Measurements from ENCODE around the gene ARID1A.

Gene ARID1A

GRCh38 chr1:26744075-26744959 is 48.5 kb downstream of the ARID1A start:
- Histone ChIP-seq H3K4me3 (no peak overlapping the region), H3K9me3 (no peaks in the 10 kb centered on the region), H3K4me1 (no peaks in the 10 kb centered on the region), H3K36me3 (replicated peaks) (peaks cover 87% of the 10 kb centered on the region), H3K27me3 (ENCODE audit: low read depth) (no peaks in the 10 kb centered on the region)
- DNase-seq (ENCODE audit: low spot score in 2 of 2): no peak
- in situ Hi-C loops (cut with MboI; ENCODE audit: low sequenced_read_pairs): no loop called here

GRCh38 chr1:26745191-26745590 is 49.4 kb downstream of the ARID1A start:
- no peaks in the 10 kb centered on the region for H3K27me3 ChIP-seq (ENCODE audit: low read depth)
- in situ Hi-C loops (cut with MboI; ENCODE audit: low sequenced_read_pairs): no loop called here
- DNase-seq (ENCODE audit: low spot score in 2 of 2): no peak
- no peaks in the 10 kb centered on the region for H3K4me1 ChIP-seq
- H3K4me3 ChIP-seq: no peak overlapping the region
- no peaks in the 10 kb centered on the region for H3K9me3 ChIP-seq
- peaks cover 87% of the 10 kb centered on the region for H3K36me3 ChIP-seq (replicated peaks)

- in situ Hi-C loops (cut with MboI; ENCODE audit: low sequenced_read_pairs): no loop called here
- peaks cover 83% of the 10 kb centered on the region for H3K36me3 ChIP-seq (replicated peaks)
- no peak overlapping the region for H3K4me3 ChIP-seq
- no peaks in the 10 kb centered on the region for H3K4me1 ChIP-seq
- no peaks in the 10 kb centered on the region for H3K9me3 ChIP-seq
- no peak for DNase-seq (ENCODE audit: low spot score in 2 of 2)
- no peaks in the 10 kb centered on the region for H3K27me3 ChIP-seq (ENCODE audit: low read depth)
Observed at GRCh38 chr1:26747048-26747447, 51.2 kb downstream of the ARID1A start.

GRCh38 chr1:26748351-26748750 is 52.5 kb downstream of the ARID1A start:
- Histone ChIP-seq H3K36me3 (replicated peaks) (peaks cover 85% of the 10 kb centered on the region), H3K27me3 (ENCODE audit: low read depth) (no peaks in the 10 kb centered on the region), H3K4me3 (no peak overlapping the region), H3K9me3 (no peaks in the 10 kb centered on the region), H3K4me1 (no peaks in the 10 kb centered on the region)
- in situ Hi-C loops (cut with MboI; ENCODE audit: low sequenced_read_pairs): no loop called here
- no peak for DNase-seq (ENCODE audit: low spot score in 2 of 2)

- Histone ChIP-seq H3K4me1 (no peaks in the 10 kb centered on the region), H3K4me3 (no peak overlapping the region), H3K36me3 (replicated peaks) (peaks cover 89% of the 10 kb centered on the region), H3K9me3 (no peaks in the 10 kb centered on the region), H3K27me3 (ENCODE audit: low read depth) (no peaks in the 10 kb centered on the region)
- no peak for DNase-seq (ENCODE audit: low spot score in 2 of 2)
- in situ Hi-C loops (cut with MboI; ENCODE audit: low sequenced_read_pairs): no loop called here
Observed at GRCh38 chr1:26749458-26749857, 53.6 kb downstream of the ARID1A start.

GRCh38 chr1:26750428-26750827 is 54.6 kb downstream of the ARID1A start:
- no peaks in the 10 kb centered on the region for H3K27me3 ChIP-seq (ENCODE audit: low read depth)
- H3K4me1 ChIP-seq: no peaks in the 10 kb centered on the region
- no peak for DNase-seq (ENCODE audit: low spot score in 2 of 2)
- H3K9me3 ChIP-seq: no peaks in the 10 kb centered on the region
- H3K4me3 ChIP-seq: no peak overlapping the region
- in situ Hi-C loops (cut with MboI; ENCODE audit: low sequenced_read_pairs): no loop called here
- peaks cover 89% of the 10 kb centered on the region for H3K36me3 ChIP-seq (replicated peaks)

- in situ Hi-C loops (cut with MboI; ENCODE audit: low sequenced_read_pairs): no loop called here
- H3K4me1 ChIP-seq: no peaks in the 10 kb centered on the region
- H3K36me3 ChIP-seq (replicated peaks): peaks cover 75% of the 10 kb centered on the region
- H3K4me3 ChIP-seq: no peak overlapping the region
- no peaks in the 10 kb centered on the region for H3K9me3 ChIP-seq
- no peaks in the 10 kb centered on the region for H3K27me3 ChIP-seq (ENCODE audit: low read depth)
- DNase-seq (ENCODE audit: low spot score in 2 of 2): no peak
Observed at GRCh38 chr1:26752519-26752918, 56.7 kb downstream of the ARID1A start.

- H3K9me3 ChIP-seq: no peaks in the 10 kb centered on the region
- H3K36me3 ChIP-seq (replicated peaks): peaks cover 76% of the 10 kb centered on the region
- H3K27me3 ChIP-seq (ENCODE audit: low read depth): no peaks in the 10 kb centered on the region
- in situ Hi-C loops (cut with MboI; ENCODE audit: low sequenced_read_pairs): no loop called here
- H3K4me3 ChIP-seq: no peak overlapping the region
- no peaks in the 10 kb centered on the region for H3K4me1 ChIP-seq
- DNase-seq (ENCODE audit: low spot score in 2 of 2): no peak
Observed at GRCh38 chr1:26754086-26754874, 58.5 kb downstream of the ARID1A start.

GRCh38 chr1:26758358-26758757 is 62.5 kb downstream of the ARID1A start:
- Histone ChIP-seq H3K27me3 (ENCODE audit: low read depth) (no peaks in the 10 kb centered on the region), H3K36me3 (replicated peaks) (peaks cover 81% of the 10 kb centered on the region), H3K4me3 (no peak overlapping the region), H3K4me1 (no peaks in the 10 kb centered on the region), H3K9me3 (no peaks in the 10 kb centered on the region)
- in situ Hi-C loops (cut with MboI; ENCODE audit: low sequenced_read_pairs): no loop called here
- no peak for DNase-seq (ENCODE audit: low spot score in 2 of 2)

- in situ Hi-C loops (cut with MboI; ENCODE audit: low sequenced_read_pairs): no loop called here
- Histone ChIP-seq H3K36me3 (replicated peaks) (peaks cover 80% of the 10 kb centered on the region), H3K4me1 (no peaks in the 10 kb centered on the region), H3K9me3 (no peaks in the 10 kb centered on the region), H3K4me3 (no peak overlapping the region), H3K27me3 (ENCODE audit: low read depth) (no peaks in the 10 kb centered on the region)
- DNase-seq (ENCODE audit: low spot score in 2 of 2): no peak
Observed at GRCh38 chr1:26759531-26759930, 63.7 kb downstream of the ARID1A start.

GRCh38 chr1:26761217-26761616 is 65.4 kb downstream of the ARID1A start:
- no peaks in the 10 kb centered on the region for H3K9me3 ChIP-seq
- DNase-seq (ENCODE audit: low spot score in 2 of 2): no peak
- in situ Hi-C loops (cut with MboI; ENCODE audit: low sequenced_read_pairs): no loop called here
- H3K4me3 ChIP-seq: no peak overlapping the region
- no peaks in the 10 kb centered on the region for H3K4me1 ChIP-seq
- peaks cover 88% of the 10 kb centered on the region for H3K36me3 ChIP-seq (replicated peaks)
- H3K27me3 ChIP-seq (ENCODE audit: low read depth): no peaks in the 10 kb centered on the region

- Histone ChIP-seq H3K36me3 (replicated peaks) (peaks cover 99% of the 10 kb centered on the region), H3K27me3 (ENCODE audit: low read depth) (no peaks in the 10 kb centered on the region), H3K4me1 (no peaks in the 10 kb centered on the region; the same call in 1 of the 2 replicates), H3K4me3 (no peak overlapping the region), H3K9me3 (no peaks in the 10 kb centered on the region)
- no peak for DNase-seq (ENCODE audit: low spot score in 2 of 2)
- in situ Hi-C loops (cut with MboI; ENCODE audit: low sequenced_read_pairs): no loop called here
Observed at GRCh38 chr1:26767714-26768113, 71.9 kb downstream of the ARID1A start.

- no peaks in the 10 kb centered on the region for H3K9me3 ChIP-seq
- DNase-seq (ENCODE audit: low spot score in 2 of 2): no peak
- no peaks in the 10 kb centered on the region; the same call in 1 of the 2 replicates for H3K4me1 ChIP-seq
- in situ Hi-C loops (cut with MboI; ENCODE audit: low sequenced_read_pairs): no loop called here
- H3K4me3 ChIP-seq: no peak overlapping the region
- H3K36me3 ChIP-seq (replicated peaks): peaks cover 99% of the 10 kb centered on the region
- H3K27me3 ChIP-seq (ENCODE audit: low read depth): no peaks in the 10 kb centered on the region
Observed at GRCh38 chr1:26768755-26769154, 72.9 kb downstream of the ARID1A start.

- no peak for DNase-seq (ENCODE audit: low spot score in 2 of 2)
- Histone ChIP-seq H3K9me3 (no peaks in the 10 kb centered on the region), H3K4me3 (no peak overlapping the region), H3K36me3 (replicated peaks) (peaks cover 97% of the 10 kb centered on the region), H3K4me1 (no peaks in the 10 kb centered on the region; the same call in 1 of the 2 replicates), H3K27me3 (ENCODE audit: low read depth) (no peaks in the 10 kb centered on the region)
- in situ Hi-C loops (cut with MboI; ENCODE audit: low sequenced_read_pairs): no loop called here
Observed at GRCh38 chr1:26771285-26771642, 75.4 kb downstream of the ARID1A start.

All from HAP-1 (cell line).